GM20000 (cell line): Measurements from ENCODE around the gene CBFB.

Experiments used
- DNase-seq: peaks from one replicate; pipeline ENCODE4 v3.0.0; 2012; ENCODE audit warnings: low spot score
- TF ChIP-seq, protein P1 (sequence below): IDR thresholded peaks from 2 replicates; pipeline ENCODE4 v1.5.1; 2012; ENCODE audit warnings: mild to moderate bottlenecking, control low read depth; ENCODE audit errors: extremely low read depth, missing control alignments

Gene CBFB

DNA sequence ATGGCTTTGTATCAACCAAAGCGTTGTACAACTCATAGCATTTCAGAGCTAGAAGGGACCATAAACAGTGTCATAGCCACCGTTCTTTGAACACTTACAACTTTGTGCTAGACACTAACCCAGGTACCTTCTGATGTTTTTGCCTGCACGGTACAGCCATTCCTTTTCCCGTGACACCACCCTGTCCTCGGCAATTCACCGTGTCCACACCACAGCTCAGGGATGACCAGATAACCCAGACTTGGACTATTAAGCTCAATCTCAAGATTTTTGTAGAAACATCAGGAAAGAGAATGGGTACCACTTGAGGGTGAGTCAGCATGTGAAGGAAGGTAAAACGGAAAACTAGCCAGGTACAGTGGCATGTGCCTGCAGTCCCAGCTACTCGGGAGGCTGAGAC, 9.8 kb upstream of the CBFB start:
- DNase-seq = no peak
- TF ChIP-seq, protein P1, sequence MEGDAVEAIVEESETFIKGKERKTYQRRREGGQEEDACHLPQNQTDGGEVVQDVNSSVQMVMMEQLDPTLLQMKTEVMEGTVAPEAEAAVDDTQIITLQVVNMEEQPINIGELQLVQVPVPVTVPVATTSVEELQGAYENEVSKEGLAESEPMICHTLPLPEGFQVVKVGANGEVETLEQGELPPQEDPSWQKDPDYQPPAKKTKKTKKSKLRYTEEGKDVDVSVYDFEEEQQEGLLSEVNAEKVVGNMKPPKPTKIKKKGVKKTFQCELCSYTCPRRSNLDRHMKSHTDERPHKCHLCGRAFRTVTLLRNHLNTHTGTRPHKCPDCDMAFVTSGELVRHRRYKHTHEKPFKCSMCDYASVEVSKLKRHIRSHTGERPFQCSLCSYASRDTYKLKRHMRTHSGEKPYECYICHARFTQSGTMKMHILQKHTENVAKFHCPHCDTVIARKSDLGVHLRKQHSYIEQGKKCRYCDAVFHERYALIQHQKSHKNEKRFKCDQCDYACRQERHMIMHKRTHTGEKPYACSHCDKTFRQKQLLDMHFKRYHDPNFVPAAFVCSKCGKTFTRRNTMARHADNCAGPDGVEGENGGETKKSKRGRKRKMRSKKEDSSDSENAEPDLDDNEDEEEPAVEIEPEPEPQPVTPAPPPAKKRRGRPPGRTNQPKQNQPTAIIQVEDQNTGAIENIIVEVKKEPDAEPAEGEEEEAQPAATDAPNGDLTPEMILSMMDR = no peak

DNA sequence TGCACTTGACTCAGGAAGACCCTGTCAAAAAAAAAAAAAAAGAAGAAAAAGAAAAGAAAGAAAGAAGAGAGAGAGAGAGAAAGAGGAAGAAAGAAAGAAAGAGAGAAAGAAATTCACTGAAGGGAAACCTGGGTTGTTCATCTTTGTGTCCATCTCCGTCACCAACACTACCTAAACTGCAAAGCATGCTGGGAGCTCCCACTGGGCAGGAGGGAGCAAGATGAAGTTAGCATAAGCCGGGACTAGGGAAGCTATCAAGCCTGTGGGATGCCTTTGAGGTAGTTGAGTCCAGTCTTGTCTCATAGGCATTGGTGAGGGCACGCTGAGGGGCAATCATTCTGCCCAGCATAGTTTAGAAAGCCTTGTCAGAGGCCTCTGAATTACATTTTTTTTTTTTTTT, 7.6 kb upstream of the CBFB start:
- DNase-seq = no peak
- TF ChIP-seq, protein P1 = no peak

DNA sequence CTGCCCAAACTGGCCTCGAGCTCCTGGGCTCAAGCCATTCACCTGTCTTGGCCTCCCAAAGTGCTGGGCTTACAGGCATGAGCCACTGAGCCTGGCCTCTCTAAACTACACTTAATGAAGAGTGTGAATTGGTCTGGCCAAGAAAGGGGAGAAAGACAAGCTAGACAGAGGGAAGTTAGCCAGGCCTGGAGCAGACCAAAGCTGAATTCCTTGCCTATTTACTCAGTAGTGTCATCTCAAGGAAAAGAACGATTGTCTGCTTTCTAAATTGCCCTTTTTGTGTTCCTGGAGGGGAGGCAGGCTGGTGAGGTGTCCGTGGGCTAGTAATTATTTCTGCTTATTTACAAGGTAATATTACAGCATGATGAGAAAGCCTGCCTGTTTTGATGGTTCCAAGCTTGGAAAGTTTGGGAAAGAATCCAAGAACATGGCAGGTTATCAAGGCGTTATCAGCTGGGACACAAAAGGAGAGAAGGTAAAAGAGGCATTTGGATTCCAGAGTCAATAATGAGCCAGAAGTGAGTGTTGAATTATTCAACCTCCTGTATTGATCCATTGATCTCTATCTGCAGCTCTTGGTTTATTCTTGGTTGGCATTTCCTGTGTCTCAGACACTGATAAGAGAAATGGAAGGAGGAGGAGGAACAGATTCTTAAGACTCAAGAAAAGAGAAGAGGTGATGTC, 6.3 kb upstream of the CBFB start:
- TF ChIP-seq, protein P1 = no peak
- no peak for DNase-seq

DNA sequence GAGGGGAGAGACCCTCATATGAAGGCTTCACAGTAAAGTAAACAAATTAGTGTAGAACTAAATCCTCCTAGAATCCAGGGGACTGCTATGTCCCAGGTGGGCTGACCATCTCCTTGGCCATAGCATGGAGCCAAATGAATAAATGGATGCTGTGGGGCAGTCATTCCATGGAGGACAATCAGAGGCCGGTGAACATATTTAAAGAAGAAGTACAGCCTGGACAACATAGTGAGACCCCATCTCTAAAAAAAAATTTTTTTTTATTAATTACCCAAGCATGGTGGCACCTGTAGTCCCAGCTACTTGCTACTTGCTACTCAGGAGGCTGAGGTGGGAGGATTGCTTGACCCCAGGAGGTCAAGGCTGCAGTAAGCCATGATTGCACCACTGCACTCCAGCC, 5.3 kb upstream of the CBFB start:
- TF ChIP-seq, protein P1 = no peak
- no peak for DNase-seq

DNA sequence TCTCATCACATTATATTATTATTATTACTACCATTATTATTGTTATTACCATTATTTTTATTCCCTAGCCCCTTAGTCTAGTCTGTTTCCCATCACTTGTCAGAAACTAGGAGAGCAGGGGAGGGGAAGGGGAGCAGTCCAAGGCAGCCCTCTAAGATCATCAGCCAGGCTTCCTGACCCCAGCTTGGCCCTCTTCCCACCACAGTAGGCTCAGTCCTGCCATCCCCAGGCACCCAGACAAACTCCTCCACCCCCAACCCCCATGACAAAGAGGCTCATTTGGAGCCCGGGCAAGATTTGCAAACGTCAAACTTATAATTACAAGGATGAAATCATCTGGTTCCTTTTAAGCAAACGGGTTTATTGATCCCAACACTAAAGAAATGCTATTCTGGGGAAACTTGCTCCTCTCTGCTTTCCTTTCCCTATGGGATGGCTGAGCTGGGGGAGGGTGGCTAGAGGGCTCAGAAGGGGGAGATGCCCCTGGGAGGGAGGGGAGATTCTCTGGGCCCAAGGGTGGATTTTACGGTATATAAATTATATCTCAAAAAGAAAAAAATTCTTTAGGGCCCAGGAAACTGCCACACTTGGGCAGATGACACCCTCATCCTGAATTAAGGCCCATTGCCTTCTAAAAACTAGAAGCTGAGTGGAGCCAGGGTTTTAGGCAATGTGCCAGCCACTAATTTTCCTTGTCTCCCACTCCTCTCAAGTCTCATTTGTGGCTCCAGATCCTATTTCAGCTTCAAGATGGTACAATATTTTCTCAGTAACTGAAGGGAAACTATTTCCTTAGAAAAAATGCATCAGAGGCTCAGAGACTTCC, 4.4 kb upstream of the CBFB start:
- TF ChIP-seq, protein P1 = no peak
- DNase-seq = no peak

DNA sequence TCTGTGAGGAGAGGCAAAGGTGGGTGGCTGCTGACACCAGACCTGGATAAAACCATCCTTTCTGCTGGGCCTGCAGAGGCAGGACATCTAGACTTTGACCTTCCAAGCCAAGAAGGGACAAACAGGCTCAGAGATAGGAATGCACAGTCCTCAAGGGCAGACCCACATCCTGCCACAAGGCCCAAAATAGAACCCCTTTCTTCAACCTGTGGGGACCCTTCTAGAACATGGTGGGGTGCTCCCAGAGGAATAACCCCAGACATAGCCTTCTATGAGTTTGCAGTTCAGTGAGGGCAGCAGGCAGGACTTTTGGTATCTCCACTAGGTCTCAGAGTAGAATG, 3.8 kb upstream of the CBFB start:
- TF ChIP-seq, protein P1 = no peak
- no peak for DNase-seq

DNA sequence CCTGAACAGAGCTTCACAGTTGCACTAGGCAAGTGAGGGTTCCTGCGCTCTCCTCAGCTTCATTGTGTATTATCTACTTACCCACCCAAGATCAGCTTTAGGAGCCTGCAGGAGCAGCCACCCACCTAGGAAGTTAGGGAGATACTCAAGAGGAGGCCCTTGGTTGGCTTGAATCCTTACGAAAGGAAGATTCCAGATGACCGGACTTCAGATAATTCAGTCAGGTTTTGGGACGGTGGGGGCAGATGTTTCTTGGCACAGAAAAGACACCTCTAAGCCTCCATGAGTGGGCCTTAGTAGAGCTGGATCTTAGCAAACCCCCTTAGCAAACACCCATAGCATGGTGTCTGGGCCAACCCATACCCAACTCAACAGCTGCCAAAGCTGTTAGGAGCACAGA, 2.4 kb upstream of the CBFB start:
- TF ChIP-seq, protein P1 = no peak
- no peak for DNase-seq
